Keratinocyte (primary cell): ENCODE results near the gene RB1. TPM values are rescaled to one million over a fixed set of nuclear protein-coding genes. Genes with fewer than 3 reads are reported as not detected.

Source experiments
- DNase-seq: peaks from one replicate; pipeline ENCODE4 v3.0.0-alpha.2; 2011; ENCODE audit warnings: low read depth, missing footprints, low spot score
- FAIRE-seq: peaks from 2 replicates; lab custom pipeline; 2011; peaks lifted over from hg19 to GRCh38; lab: Jason Lieb, UNC
- H2AFZ ChIP-seq: 2 replicates; pipeline ENCODE4 v1.6.0; 2012; ENCODE audit warnings: low read length, control low read depth, inconsistent platforms; ENCODE audit not compliant: control insufficient read depth
- H3K27ac ChIP-seq: 2 replicates; pipeline ENCODE4 v1.5.1; 2011; ENCODE audit warnings: low read length; ENCODE audit not compliant: control insufficient read depth, insufficient read depth
- H3K27me3 ChIP-seq: 3 replicates; pipeline ENCODE4 v1.6.0; 2011; ENCODE audit warnings: low read length; ENCODE audit not compliant: control insufficient read depth, insufficient read depth; ENCODE audit errors: extremely low read depth
- H3K36me3 ChIP-seq, 2 experiments: 2 replicates in 1 of 2; 3 replicates in 1 of 2; pipeline ENCODE4 v1.5.1; 2011; ENCODE audit warnings: low read length in 2 of 2, mild to moderate bottlenecking in 1 of 2; ENCODE audit not compliant: control insufficient read depth in 2 of 2, insufficient read depth in 2 of 2; ENCODE audit errors: extremely low read depth in 1 of 2
- H3K4me1 ChIP-seq: 3 replicates; pipeline ENCODE4 v1.5.1; 2011; ENCODE audit warnings: low read length; ENCODE audit not compliant: control insufficient read depth, insufficient read depth; ENCODE audit errors: extremely low read depth
- H3K4me2 ChIP-seq: 3 replicates; pipeline ENCODE4 v1.6.0; 2011; ENCODE audit warnings: low read depth, low read length; ENCODE audit not compliant: control insufficient read depth, insufficient read depth; ENCODE audit errors: extremely low read depth
- H3K4me3 ChIP-seq, 3 experiments: fragments of 200-600 bp in 1 of 3; sonication (generic) in 1 of 3; 2 replicates in 2 of 3; 3 replicates in 1 of 3; pipeline ENCODE4 v1.5.1; 2011 to 2016; ENCODE audit warnings: low read length in 3 of 3, mild to moderate bottlenecking in 3 of 3, control low read depth in 2 of 3, inconsistent platforms in 1 of 3, low read depth in 1 of 3, mixed read lengths in 1 of 3, mixed run types in 1 of 3, moderate library complexity in 1 of 3; ENCODE audit not compliant: control insufficient read depth in 2 of 3, insufficient read depth in 2 of 3; ENCODE audit errors: extremely low read depth in 1 of 3
- H3K79me2 ChIP-seq: 2 replicates; pipeline ENCODE4 v1.6.0; 2012; ENCODE audit warnings: low read length; ENCODE audit not compliant: control insufficient read depth, insufficient read depth
- H3K9ac ChIP-seq: 3 replicates; pipeline ENCODE4 v1.6.0; 2011; ENCODE audit warnings: low read length; ENCODE audit not compliant: control insufficient read depth, insufficient read depth; ENCODE audit errors: extremely low read depth
- H3K9me1 ChIP-seq: 3 replicates; pipeline ENCODE4 v1.6.0; 2011; ENCODE audit warnings: low read length; ENCODE audit not compliant: control insufficient read depth, insufficient read depth; ENCODE audit errors: extremely low read depth
- H3K9me3 ChIP-seq: 2 replicates; pipeline ENCODE4 v1.5.1; 2012; ENCODE audit warnings: low read depth, low read length; ENCODE audit not compliant: control insufficient read depth
- H4K20me1 ChIP-seq: 3 replicates; pipeline ENCODE4 v1.6.0; 2011; ENCODE audit warnings: low read length; ENCODE audit not compliant: control insufficient read depth, insufficient read depth; ENCODE audit errors: extremely low read depth
- EZH2 ChIP-seq: IDR thresholded peaks from one replicate; pipeline ENCODE4 v1.6.1; 2012; ENCODE audit warnings: inconsistent platforms, mild to moderate bottlenecking, low read length, moderate library complexity
- dilution Hi-C: fragments of 300-500 bp; cut with MboI; formaldehyde crosslinking; loops from one replicate; pipeline ENCODE4 v1.7.0; 2020; ENCODE audit warnings: low sequenced_read_pairs; ENCODE audit not compliant: extremely low pct_ligation_motif_present
- polyA plus RNA-seq, 5 experiments: library from polyadenylated mRNA; depleted of rRNA in 3 of 5; stranded (reverse) in 3 of 5; stranded (forward) in 1 of 5; unstranded in 1 of 5; fragments of >200 nt; gene quantifications; 1 replicate in 1 of 5; 2 replicates in 3 of 5; 3 replicates in 1 of 5; pipeline versions ENCODE4 v1.2.1 to v1.2.3, GENCODE V29; 2011 to 2012; ENCODE audit warnings: missing spikeins in 2 of 5, low read depth in 1 of 5, low replicate concordance in 1 of 5
- TF ChIP-seq, protein P1 (sequence below), 3 experiments: IDR thresholded peaks in 1 of 3; conservative IDR thresholded peaks in 1 of 3; optimal IDR thresholded peaks in 1 of 3; 2 replicates in 2 of 3; 3 replicates in 1 of 3; pipeline versions ENCODE3 to v1.5.1; 2011; ENCODE audit warnings: low read length in 3 of 3, mild to moderate bottlenecking in 3 of 3, moderate library complexity in 2 of 3, control low read depth in 1 of 3, inconsistent platforms in 1 of 3; ENCODE audit not compliant: insufficient read depth in 2 of 3; ENCODE audit errors: extremely low read depth in 1 of 3

The RB1 gene
- polyA plus RNA-seq, 1 donor (not counting 4 experiments of a cell fraction or from before 2014, with no cell fraction given) = 22.4 TPM

- dilution Hi-C loops = no loop called here
- H3K79me2 ChIP-seq = no peaks in the 10 kb centered on the region
- H3K36me3 ChIP-seq = peaks cover 3 to 4% of the 10 kb centered on the region in 2 experiments
- H3K4me3 ChIP-seq = no peak overlapping the region
- no peak overlapping the region for H3K27ac ChIP-seq
- no peak overlapping the region for H2AFZ ChIP-seq
- no peaks in the 10 kb centered on the region for H3K4me1 ChIP-seq
- H3K9ac ChIP-seq = no peak overlapping the region
- TF ChIP-seq, protein P1, sequence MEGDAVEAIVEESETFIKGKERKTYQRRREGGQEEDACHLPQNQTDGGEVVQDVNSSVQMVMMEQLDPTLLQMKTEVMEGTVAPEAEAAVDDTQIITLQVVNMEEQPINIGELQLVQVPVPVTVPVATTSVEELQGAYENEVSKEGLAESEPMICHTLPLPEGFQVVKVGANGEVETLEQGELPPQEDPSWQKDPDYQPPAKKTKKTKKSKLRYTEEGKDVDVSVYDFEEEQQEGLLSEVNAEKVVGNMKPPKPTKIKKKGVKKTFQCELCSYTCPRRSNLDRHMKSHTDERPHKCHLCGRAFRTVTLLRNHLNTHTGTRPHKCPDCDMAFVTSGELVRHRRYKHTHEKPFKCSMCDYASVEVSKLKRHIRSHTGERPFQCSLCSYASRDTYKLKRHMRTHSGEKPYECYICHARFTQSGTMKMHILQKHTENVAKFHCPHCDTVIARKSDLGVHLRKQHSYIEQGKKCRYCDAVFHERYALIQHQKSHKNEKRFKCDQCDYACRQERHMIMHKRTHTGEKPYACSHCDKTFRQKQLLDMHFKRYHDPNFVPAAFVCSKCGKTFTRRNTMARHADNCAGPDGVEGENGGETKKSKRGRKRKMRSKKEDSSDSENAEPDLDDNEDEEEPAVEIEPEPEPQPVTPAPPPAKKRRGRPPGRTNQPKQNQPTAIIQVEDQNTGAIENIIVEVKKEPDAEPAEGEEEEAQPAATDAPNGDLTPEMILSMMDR (optimal IDR thresholded peaks at IDR 0.05 in 1 of 3, IDR thresholded peaks at IDR 0.05 in 1 of 3, conservative IDR thresholded peaks at IDR 0.05 in 1 of 3; ENCODE audit: extremely low read depth in 1 of 3, insufficient read depth in 2 of 3, low read length in 3 of 3) = no peak
- no peak for TF ChIP-seq EZH2
- H3K9me1 ChIP-seq = no peaks in the 10 kb centered on the region
- FAIRE-seq (no peak), DNase-seq (no peak)
- no peaks in the 10 kb centered on the region for H3K9me3 ChIP-seq
- no peaks in the 10 kb centered on the region for H4K20me1 ChIP-seq
- H3K27me3 ChIP-seq = no peaks in the 10 kb centered on the region
- no peak overlapping the region for H3K4me2 ChIP-seq
Observed at GRCh38 chr13:48369988-48370387, 66.4 kb downstream of the RB1 start.

DNA sequence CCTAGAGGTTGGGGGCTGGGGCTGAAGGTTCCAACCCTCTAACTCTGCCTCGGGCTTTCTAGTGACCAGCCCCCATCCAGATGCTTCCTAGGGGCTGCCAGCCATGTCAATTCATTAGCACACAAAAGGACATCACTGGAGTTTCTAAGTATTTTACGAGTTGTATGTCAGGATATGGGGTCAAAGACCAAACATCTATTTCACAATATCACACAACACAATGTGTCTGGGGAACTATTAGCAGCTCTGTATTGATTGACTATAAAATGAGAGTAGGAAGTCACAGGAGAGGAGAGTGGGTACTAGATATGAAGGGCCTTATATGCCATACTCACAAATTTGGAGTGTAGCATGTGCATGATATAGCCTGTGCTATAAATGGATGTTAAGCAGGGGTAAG lies 67.3 kb downstream of the RB1 start:
- Histone ChIP-seq H3K4me1 (no peaks in the 10 kb centered on the region), H3K9me1 (no peaks in the 10 kb centered on the region), H3K36me3 (peaks cover 0 to 4% of the 10 kb centered on the region in 2 experiments), H3K4me3 (no peak overlapping the region), H4K20me1 (no peaks in the 10 kb centered on the region), H3K79me2 (no peaks in the 10 kb centered on the region), H3K27me3 (no peaks in the 10 kb centered on the region), H3K9me3 (no peaks in the 10 kb centered on the region), H2AFZ (no peak overlapping the region), H3K4me2 (no peak overlapping the region), H3K9ac (no peak overlapping the region), H3K27ac (no peak overlapping the region)
- no peak for DNase-seq
- FAIRE-seq = no peak
- dilution Hi-C loops = no loop called here
- TF ChIP-seq, protein P1 (optimal IDR thresholded peaks at IDR 0.05 in 1 of 3, IDR thresholded peaks at IDR 0.05 in 1 of 3, conservative IDR thresholded peaks at IDR 0.05 in 1 of 3; ENCODE audit: extremely low read depth in 1 of 3, insufficient read depth in 2 of 3, low read length in 3 of 3) = no peak
- no peak for TF ChIP-seq EZH2
